Measurements from ENCODE around the gene CSNK1G1. TPM values are rescaled to one million over a fixed set of nuclear protein-coding genes. Genes with fewer than 3 reads are reported as not detected.

The CSNK1G1 gene
- total RNA-seq, 1 experiment from 2014 or later, result 23.9 TPM

DNA sequence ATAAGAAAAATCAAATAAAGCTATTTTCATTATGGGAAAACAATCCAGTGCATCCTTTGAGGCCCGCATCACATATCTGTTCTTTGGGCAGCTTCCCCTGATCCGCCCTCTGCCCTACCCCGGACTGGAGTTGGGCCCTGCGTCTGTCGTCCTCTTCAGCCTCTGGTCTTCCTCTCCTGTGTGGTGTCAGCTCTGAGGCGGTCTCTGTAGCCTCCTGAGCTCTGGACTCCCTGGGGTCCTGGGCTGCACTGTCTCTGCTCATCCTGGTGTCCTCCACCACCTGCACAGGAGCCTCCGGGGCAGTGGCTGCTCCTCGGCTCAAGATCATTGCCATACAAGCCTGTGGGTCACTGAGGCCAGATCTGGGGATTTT lies 211.8 kb downstream of the CSNK1G1 start:
- Mint-ChIP-seq H3K4me1 (ENCODE audit: low read depth, unreplicated experiment) (no peaks in the 10 kb centered on the region), H3K27ac (ENCODE audit: unreplicated experiment) (no peak overlapping the region), H3K27me3 (ENCODE audit: unreplicated experiment) (no peaks in the 10 kb centered on the region), H3K36me3 (ENCODE audit: insufficient read depth, unreplicated experiment) (peaks cover 28% of the 10 kb centered on the region), H3K4me3 (ENCODE audit: low read depth, unreplicated experiment) (no peak overlapping the region), H3K9me3 (ENCODE audit: low read depth, unreplicated experiment) (no peaks in the 10 kb centered on the region)
- TF ChIP-seq, protein P1, sequence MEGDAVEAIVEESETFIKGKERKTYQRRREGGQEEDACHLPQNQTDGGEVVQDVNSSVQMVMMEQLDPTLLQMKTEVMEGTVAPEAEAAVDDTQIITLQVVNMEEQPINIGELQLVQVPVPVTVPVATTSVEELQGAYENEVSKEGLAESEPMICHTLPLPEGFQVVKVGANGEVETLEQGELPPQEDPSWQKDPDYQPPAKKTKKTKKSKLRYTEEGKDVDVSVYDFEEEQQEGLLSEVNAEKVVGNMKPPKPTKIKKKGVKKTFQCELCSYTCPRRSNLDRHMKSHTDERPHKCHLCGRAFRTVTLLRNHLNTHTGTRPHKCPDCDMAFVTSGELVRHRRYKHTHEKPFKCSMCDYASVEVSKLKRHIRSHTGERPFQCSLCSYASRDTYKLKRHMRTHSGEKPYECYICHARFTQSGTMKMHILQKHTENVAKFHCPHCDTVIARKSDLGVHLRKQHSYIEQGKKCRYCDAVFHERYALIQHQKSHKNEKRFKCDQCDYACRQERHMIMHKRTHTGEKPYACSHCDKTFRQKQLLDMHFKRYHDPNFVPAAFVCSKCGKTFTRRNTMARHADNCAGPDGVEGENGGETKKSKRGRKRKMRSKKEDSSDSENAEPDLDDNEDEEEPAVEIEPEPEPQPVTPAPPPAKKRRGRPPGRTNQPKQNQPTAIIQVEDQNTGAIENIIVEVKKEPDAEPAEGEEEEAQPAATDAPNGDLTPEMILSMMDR (IDR thresholded peaks at IDR 0.05; ENCODE audit: unreplicated experiment), result no peak
- CTCF ChIA-PET, result no interaction called here
- intact Hi-C loops (cut with micrococcal nuclease; ENCODE audit: unreplicated experiment), result no loop called here
- DNase-seq, result no peak
- BruUV-seq (replicated peaks), result no TSS peak

DNA sequence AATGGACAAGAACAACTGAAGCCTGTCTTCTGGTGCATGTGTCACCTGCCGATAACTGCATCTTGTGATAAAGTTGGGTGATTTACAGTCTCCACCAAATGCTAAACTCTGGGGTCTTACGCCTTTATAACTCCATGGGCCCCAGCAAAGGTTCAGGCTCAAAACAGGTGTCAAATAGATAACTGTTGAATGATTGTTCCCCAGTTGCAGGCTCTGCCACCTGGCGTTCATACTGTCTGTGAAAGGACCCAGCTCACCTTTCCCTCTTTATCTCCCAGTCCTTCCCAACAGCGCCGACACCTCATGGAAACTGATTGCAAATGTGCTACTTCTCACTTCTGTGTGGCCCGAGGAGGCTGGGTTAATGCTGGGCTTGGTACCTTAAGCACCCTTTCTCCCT lies 212.7 kb downstream of the CSNK1G1 start:
- DNase-seq, result no peak
- Mint-ChIP-seq H3K36me3 (ENCODE audit: insufficient read depth, unreplicated experiment) (peaks cover 32% of the 10 kb centered on the region), H3K27me3 (ENCODE audit: unreplicated experiment) (no peaks in the 10 kb centered on the region), H3K9me3 (ENCODE audit: low read depth, unreplicated experiment) (no peaks in the 10 kb centered on the region), H3K27ac (ENCODE audit: unreplicated experiment) (no peak overlapping the region), H3K4me3 (ENCODE audit: low read depth, unreplicated experiment) (no peak overlapping the region), H3K4me1 (ENCODE audit: low read depth, unreplicated experiment) (no peaks in the 10 kb centered on the region)
- no TSS peak for BruUV-seq (replicated peaks)
- TF ChIP-seq, protein P1 (IDR thresholded peaks at IDR 0.05; ENCODE audit: unreplicated experiment), result no peak
- intact Hi-C loops (cut with micrococcal nuclease; ENCODE audit: unreplicated experiment), result no loop called here
- CTCF ChIA-PET, result no interaction called here

DNA sequence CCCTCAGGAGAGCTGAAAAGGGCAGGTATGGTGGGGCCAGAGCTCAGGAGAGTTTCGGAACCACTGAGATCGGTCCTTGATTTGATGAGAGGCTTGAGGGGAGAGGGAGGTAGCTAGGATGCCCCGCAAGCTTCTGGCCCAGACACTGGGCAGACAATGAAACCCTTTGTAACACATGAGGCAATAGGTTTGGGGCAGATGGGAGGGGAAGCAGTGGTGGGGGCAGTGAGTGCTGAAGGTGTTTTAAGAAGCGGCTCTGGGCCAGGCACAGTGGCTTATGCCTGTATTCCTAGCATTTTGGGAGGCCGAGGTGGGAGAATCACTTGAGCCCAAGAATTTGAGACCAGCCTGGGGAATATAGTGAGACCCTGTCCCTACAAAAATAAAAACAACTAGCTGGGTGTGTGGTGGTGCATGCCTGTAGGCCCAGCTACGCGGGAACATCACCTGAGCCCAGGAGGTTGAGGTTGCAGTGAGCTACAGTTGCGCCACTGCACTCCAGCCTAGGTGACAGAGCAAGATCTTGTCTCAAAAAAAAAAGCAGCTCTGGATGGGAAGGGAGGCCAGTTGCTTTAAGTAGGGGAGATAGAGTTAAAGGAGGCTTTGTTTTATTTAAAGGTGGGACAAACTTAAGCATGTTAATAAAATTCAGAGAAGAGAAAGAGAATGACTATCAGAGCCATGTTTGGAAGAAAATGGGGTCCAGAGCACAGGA lies 214.0 kb downstream of the CSNK1G1 start:
- Mint-ChIP-seq H3K27ac (ENCODE audit: unreplicated experiment) (no peak overlapping the region), H3K4me1 (ENCODE audit: low read depth, unreplicated experiment) (no peaks in the 10 kb centered on the region), H3K4me3 (ENCODE audit: low read depth, unreplicated experiment) (no peak overlapping the region), H3K36me3 (ENCODE audit: insufficient read depth, unreplicated experiment) (peaks cover 39% of the 10 kb centered on the region), H3K27me3 (ENCODE audit: unreplicated experiment) (no peaks in the 10 kb centered on the region), H3K9me3 (ENCODE audit: low read depth, unreplicated experiment) (no peaks in the 10 kb centered on the region)
- no TSS peak for BruUV-seq (replicated peaks)
- DNase-seq, result no peak
- CTCF ChIA-PET, result interaction anchor here (0.9 kb wide), 1 partner anchor 48 kb away, joined by 3 read pairs; the partner anchor contains the start of gene CIAO2A
- intact Hi-C loops (cut with micrococcal nuclease; ENCODE audit: unreplicated experiment), result no loop called here
- TF ChIP-seq, protein P1 (IDR thresholded peaks at IDR 0.05; ENCODE audit: unreplicated experiment), result no peak

DNA sequence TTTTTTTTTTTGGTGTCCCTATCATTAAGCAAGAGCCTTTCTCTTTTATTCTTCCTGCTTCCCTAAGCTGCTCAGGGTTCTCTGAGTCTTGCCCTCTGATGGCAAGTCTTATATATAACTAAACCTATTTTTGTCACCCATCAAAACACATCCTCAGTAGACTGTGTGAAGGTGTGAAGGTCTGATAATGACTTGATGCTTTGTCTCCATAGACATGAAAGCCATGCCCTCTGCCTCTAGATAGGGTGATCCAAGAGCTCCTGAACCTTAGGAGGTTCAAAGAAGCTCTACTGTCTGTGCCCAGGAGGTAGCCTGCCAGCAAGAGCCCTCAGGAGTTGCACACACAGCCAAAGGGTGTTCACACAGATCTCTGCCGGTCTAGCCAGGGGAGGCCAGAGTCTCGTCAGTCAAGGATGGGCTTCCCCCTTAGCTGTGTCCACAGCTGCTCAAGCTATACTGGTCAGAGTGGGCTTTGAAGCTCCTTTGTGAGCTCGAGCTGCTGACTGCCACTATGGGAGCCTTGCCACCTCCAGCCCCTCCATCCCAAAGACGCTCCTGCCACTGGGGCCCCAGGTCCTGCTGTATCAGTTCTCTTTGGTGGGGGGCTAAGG lies 217.5 kb downstream of the CSNK1G1 start:
- no peaks in the 10 kb centered on the region for H3K9me3 Mint-ChIP-seq (ENCODE audit: low read depth, unreplicated experiment)
- DNase-seq, result no peak
- TF ChIP-seq, protein P1 (IDR thresholded peaks at IDR 0.05; ENCODE audit: unreplicated experiment), result no peak
- H3K36me3 Mint-ChIP-seq (ENCODE audit: insufficient read depth, unreplicated experiment), result peaks cover 40% of the 10 kb centered on the region
- intact Hi-C loops (cut with micrococcal nuclease; ENCODE audit: unreplicated experiment), result no loop called here
- no peak overlapping the region for H3K27ac Mint-ChIP-seq (ENCODE audit: unreplicated experiment)
- CTCF ChIA-PET, result no interaction called here
- H3K27me3 Mint-ChIP-seq (ENCODE audit: unreplicated experiment), result no peaks in the 10 kb centered on the region
- no peak overlapping the region for H3K4me3 Mint-ChIP-seq (ENCODE audit: low read depth, unreplicated experiment)
- no peaks in the 10 kb centered on the region for H3K4me1 Mint-ChIP-seq (ENCODE audit: low read depth, unreplicated experiment)
- BruUV-seq (replicated peaks), result no TSS peak
